Lung (tissue), 12 donors: Measurements from ENCODE around the gene SCRN1. TPM values are rescaled to one million over a fixed set of nuclear protein-coding genes. Genes with fewer than 3 reads are reported as not detected.

Experiments
- ATAC-seq: fragments of 200-7000 bp; cut with Tn5 transposase; one replicate; pipeline ENCODE4 v1.9.1; 2020; ENCODE audit warnings: moderate number of reproducible peaks; ENCODE audit not compliant: insufficient read depth, low FRiP score
- DNase-seq, 3 donors: peaks; one replicate each; pipeline ENCODE4 v3.0.0-alpha.2; 2013 to 2017
- H3K27ac ChIP-seq, 2 donors: one replicate each; pipeline ENCODE4 v1.5.1; 2013; ENCODE audit warnings: mild to moderate bottlenecking in 2 of 2, moderate library complexity in 2 of 2, control low read depth in 1 of 2, inconsistent platforms in 1 of 2, low read depth in 1 of 2, low read length in 1 of 2
- H3K27me3 ChIP-seq, 3 donors: one replicate each; pipeline ENCODE4 v1.5.1; 2013; ENCODE audit warnings: low read length in 2 of 3; ENCODE audit not compliant: control insufficient read depth in 3 of 3, insufficient read depth in 3 of 3
- H3K36me3 ChIP-seq, 4 donors: one replicate each; pipeline ENCODE4 v1.5.1; 2013; ENCODE audit warnings: low read length in 4 of 4, mild to moderate bottlenecking in 1 of 4, moderate library complexity in 1 of 4; ENCODE audit not compliant: control insufficient read depth in 4 of 4, insufficient read depth in 4 of 4
- H3K4me1 ChIP-seq, 5 donors: one replicate each; pipeline ENCODE4 v1.5.1; 2013; ENCODE audit warnings: low read length in 5 of 5, mild to moderate bottlenecking in 2 of 5, moderate library complexity in 1 of 5; ENCODE audit not compliant: control insufficient read depth in 5 of 5, insufficient read depth in 5 of 5
- H3K4me3 ChIP-seq: one replicate; pipeline ENCODE4 v1.5.1; 2013; ENCODE audit warnings: mild to moderate bottlenecking, control low read depth, moderate library complexity
- H3K9ac ChIP-seq, 2 donors: one replicate each; pipeline ENCODE4 v1.5.1; 2013; ENCODE audit warnings: low read length in 2 of 2, control low read depth in 1 of 2; ENCODE audit not compliant: insufficient read depth in 1 of 2
- H3K9me3 ChIP-seq, 4 donors: one replicate each; pipeline ENCODE4 v1.5.1; 2013; ENCODE audit warnings: low read length in 3 of 4, mild to moderate bottlenecking in 1 of 4, moderate library complexity in 1 of 4; ENCODE audit not compliant: control insufficient read depth in 4 of 4, insufficient read depth in 3 of 4
- CTCF ChIP-seq: IDR thresholded peaks from 2 replicates; pipeline ENCODE4 v1.5.1; 2012; ENCODE audit warnings: mild to moderate bottlenecking; ENCODE audit errors: control extremely low read depth, extremely low read depth
- WGBS, 2 donors: extraction: QIAGEN DNeasy Blood & Tissue Kit; methylation state at CpG; one replicate each; pipeline ENCODE4 v1.1.7; 2013; 5-methylcytosine and 5-hydroxymethylcytosine counted together
- polyA plus RNA-seq, 2 donors: library from polyadenylated mRNA; stranded (reverse); fragments of 200-250 nt; gene quantifications; one replicate each; pipeline ENCODE4 v1.2.1, GENCODE V29; 2013
- total RNA-seq, 2 donors: library from RNA; depleted of rRNA in 1 of 2; stranded (reverse); fragments of >200 nt in 1 of 2; gene quantifications; one replicate each; pipeline ENCODE4 v1.2.1, GENCODE V29; 2014 to 2021
- donor health status: control.
- donor health status: control.
- donor health status: Bipolar disorder and iron deficiency.
- donor health status: healthy.
- donor health status: DM: yes; HTN: yes; CAD: no.

The SCRN1 gene
- total and polyA plus RNA-seq, 4 donors: 5.5 to 32.3 (median 20.2) TPM

GRCh38 chr7:30027065-30027456 is 37.5 kb upstream of the SCRN1 start:
- Histone ChIP-seq H3K4me1 (peaks cover 4 to 32% (median 11%) of the 10 kb centered on the region in 5 donors), H3K36me3 (peaks cover 0 to 3% (median 0%) of the 10 kb centered on the region in 4 donors), H3K9ac (peak overlapping the region in 1 of 2 donors; percentile 69), H3K4me3 (peak overlapping the region; percentile 43), H3K27me3 (no peaks in the 10 kb centered on the region), H3K27ac (peak overlapping the region; percentile 89 to 97), H3K9me3 (no peaks in the 10 kb centered on the region)
- DNase-seq (no peak), ATAC-seq (no peak)
- no peak for TF ChIP-seq CTCF
- WGBS, 2 donors: 0 to 1% methylated on average over 10 of the region's 10 CpGs

GRCh38 chr7:30026229-30027064 is 36.8 kb upstream of the SCRN1 start, which contains the start of gene FKBP14:
FKBP14 (minus strand) TSS chr7:30026702; CDS start chr7:30026508, 194 bp downstream.
- peak; percentile 99 to 100 (median 99) for DNase-seq
- Histone ChIP-seq H3K9ac (peak within 1 kb of the TSS; percentile 82 to 95), H3K4me3 (peak within 1 kb of the TSS; percentile 58), H3K4me1 (peaks cover 4 to 32% (median 11%) of the 10 kb centered on the region in 5 donors), H3K9me3 (no peaks in the 10 kb centered on the region), H3K27me3 (no peaks in the 10 kb centered on the region), H3K27ac (peak within 1 kb of the TSS; percentile 89 to 97), H3K36me3 (peaks cover 0 to 3% (median 0%) of the 10 kb centered on the region in 4 donors)
- 0% methylated on average over 35 of the region's 35 CpGs for WGBS, 2 donors
- peak; percentile 88 for ATAC-seq
- peak; percentile 16 for TF ChIP-seq CTCF

GRCh38 chr7:30023524-30023923 is 33.9 kb upstream of the SCRN1 start:
- no peak overlapping the region for H3K4me3 ChIP-seq
- no peak for DNase-seq
- 97% methylated on average over 6 of the region's 6 CpGs for WGBS, 2 donors
- TF ChIP-seq CTCF: no peak
- H3K4me1 ChIP-seq: peaks cover 0 to 27% (median 7%) of the 10 kb centered on the region in 5 donors
- no peaks in the 10 kb centered on the region for H3K9me3 ChIP-seq
- peaks cover 0 to 3% (median 0%) of the 10 kb centered on the region in 4 donors for H3K36me3 ChIP-seq
- H3K9ac ChIP-seq: no peak overlapping the region
- H3K27ac ChIP-seq: no peak overlapping the region
- no peak for ATAC-seq
- no peaks in the 10 kb centered on the region for H3K27me3 ChIP-seq
